Measurements from ENCODE around the gene LRRC73. TPM values are rescaled to one million over a fixed set of nuclear protein-coding genes. Genes with fewer than 3 reads are reported as not detected.
"Not testable (repeated sequence)": the region's sequence is repeated elsewhere in the genome, so short reads cannot be mapped to it uniquely, and the experiment has no call there.

LRRC73 gene
- total RNA-seq (not detected), polyA plus RNA-seq (0.24 TPM)

- 4% methylated on average over 96 of the region's 96 CpGs for WGBS
- Histone ChIP-seq H3K4me1 (ENCODE audit: insufficient read depth) (peaks cover 2% of the 10 kb centered on the region), H3K27ac (ENCODE audit: low read depth) (no peak within 1 kb of the TSS), H3K4me3 (ENCODE audit: low read depth, low read length) (peak within 1 kb of the TSS; percentile 60), H3K36me3 (ENCODE audit: insufficient read depth) (peaks cover 8% of the 10 kb centered on the region)
- DNase-seq (ENCODE audit: extremely low spot score) = no peak
These were observed at the start of gene LRRC73 for GRCh38 chr6:43509984-43510826. Gene LRRC73, minus strand, starts transcription at chr6:43510346. Its CDS starts 561 bp downstream, at chr6:43509785.

GRCh38 chr6:43559328-43559727 is 49.2 kb upstream of the LRRC73 start:
- Histone ChIP-seq H3K27ac (ENCODE audit: low read depth) (no peak overlapping the region), H3K36me3 (ENCODE audit: insufficient read depth) (peaks cover 8% of the 10 kb centered on the region), H3K4me1 (ENCODE audit: insufficient read depth) (no peaks in the 10 kb centered on the region), H3K4me3 (ENCODE audit: low read depth, low read length) (no peak overlapping the region)
- no peak for DNase-seq (ENCODE audit: extremely low spot score)

- DNase-seq (ENCODE audit: extremely low spot score) = not testable (repeated sequence)
These were observed 47.5 kb upstream of the LRRC73 start for GRCh38 chr6:43557620-43558019.

GRCh38 chr6:43547222-43547621 is 37.1 kb upstream of the LRRC73 start:
- Histone ChIP-seq H3K4me1 (ENCODE audit: insufficient read depth) (no peaks in the 10 kb centered on the region), H3K27ac (ENCODE audit: low read depth) (no peak overlapping the region), H3K36me3 (ENCODE audit: insufficient read depth) (peaks cover 7% of the 10 kb centered on the region), H3K4me3 (ENCODE audit: low read depth, low read length) (no peak overlapping the region)
- no peak for DNase-seq (ENCODE audit: extremely low spot score)
- 85% methylated on average over 3 of the region's 3 CpGs for WGBS

More at GRCh38 chr6:43557620-43558019, 47.5 kb upstream of the LRRC73 start:
- H3K36me3 ChIP-seq (ENCODE audit: insufficient read depth) = peaks cover 10% of the 10 kb centered on the region
- 97% methylated on average over 7 of the region's 7 CpGs for WGBS
- not testable (repeated sequence) for H3K4me3 ChIP-seq (ENCODE audit: low read depth, low read length); H3K27ac ChIP-seq (ENCODE audit: low read depth); H3K4me1 ChIP-seq (ENCODE audit: insufficient read depth)

- Histone ChIP-seq H3K36me3 (ENCODE audit: insufficient read depth) (peaks cover 6% of the 10 kb centered on the region), H3K27ac (ENCODE audit: low read depth) (no peak overlapping the region), H3K4me3 (ENCODE audit: low read depth, low read length) (no peak overlapping the region), H3K4me1 (ENCODE audit: insufficient read depth) (no peaks in the 10 kb centered on the region)
- WGBS = 64% methylated on average over 4 of the region's 4 CpGs
- no peak for DNase-seq (ENCODE audit: extremely low spot score)
These were observed 34.3 kb upstream of the LRRC73 start for GRCh38 chr6:43544461-43544860.

- H3K36me3 ChIP-seq (ENCODE audit: insufficient read depth) = peaks cover 1% of the 10 kb centered on the region
- H3K4me1 ChIP-seq (ENCODE audit: insufficient read depth) = no peaks in the 10 kb centered on the region
- no peak for DNase-seq (ENCODE audit: extremely low spot score)
- 95% methylated on average over 8 of the region's 8 CpGs for WGBS
- H3K4me3 ChIP-seq (ENCODE audit: low read depth, low read length) = no peak overlapping the region
- H3K27ac ChIP-seq (ENCODE audit: low read depth) = no peak overlapping the region
These were observed 31.8 kb upstream of the LRRC73 start for GRCh38 chr6:43541774-43542471.

GRCh38 chr6:43540507-43540906 is 30.4 kb upstream of the LRRC73 start:
- Histone ChIP-seq H3K36me3 (ENCODE audit: insufficient read depth) (peaks cover 1% of the 10 kb centered on the region), H3K27ac (ENCODE audit: low read depth) (no peak overlapping the region), H3K4me3 (ENCODE audit: low read depth, low read length) (no peak overlapping the region), H3K4me1 (ENCODE audit: insufficient read depth) (no peaks in the 10 kb centered on the region)
- 98% methylated on average over 5 of the region's 5 CpGs for WGBS
- DNase-seq (ENCODE audit: extremely low spot score) = no peak

GRCh38 chr6:43539409-43539808 is 29.3 kb upstream of the LRRC73 start:
- not testable (repeated sequence) for DNase-seq (ENCODE audit: extremely low spot score); H3K4me3 ChIP-seq (ENCODE audit: low read depth, low read length); H3K36me3 ChIP-seq (ENCODE audit: insufficient read depth); H3K4me1 ChIP-seq (ENCODE audit: insufficient read depth); H3K27ac ChIP-seq (ENCODE audit: low read depth)
- WGBS = 98% methylated on average over 20 of the region's 20 CpGs

GRCh38 chr6:43538986-43539385 is 28.8 kb upstream of the LRRC73 start:
- H3K27ac ChIP-seq (ENCODE audit: low read depth); H3K4me3 ChIP-seq (ENCODE audit: low read depth, low read length); H3K4me1 ChIP-seq (ENCODE audit: insufficient read depth); DNase-seq (ENCODE audit: extremely low spot score); H3K36me3 ChIP-seq (ENCODE audit: insufficient read depth): not testable (repeated sequence)
- 97% methylated on average over 15 of the region's 17 CpGs for WGBS

GRCh38 chr6:43532201-43532600 is 22.1 kb upstream of the LRRC73 start:
- Histone ChIP-seq H3K4me1 (ENCODE audit: insufficient read depth) (no peaks in the 10 kb centered on the region), H3K27ac (ENCODE audit: low read depth) (no peak overlapping the region), H3K4me3 (ENCODE audit: low read depth, low read length) (no peak overlapping the region), H3K36me3 (ENCODE audit: insufficient read depth) (peaks cover 4% of the 10 kb centered on the region)
- no peak for DNase-seq (ENCODE audit: extremely low spot score)
- 98% methylated on average over 1 of the region's 1 CpG for WGBS

- peaks cover 10% of the 10 kb centered on the region for H3K36me3 ChIP-seq (ENCODE audit: insufficient read depth)
- no peaks in the 10 kb centered on the region for H3K4me1 ChIP-seq (ENCODE audit: insufficient read depth)
- no peak for DNase-seq (ENCODE audit: extremely low spot score)
- H3K4me3 ChIP-seq (ENCODE audit: low read depth, low read length) = no peak overlapping the region
- WGBS = 85% methylated on average over 10 of the region's 10 CpGs
- no peak overlapping the region for H3K27ac ChIP-seq (ENCODE audit: low read depth)
These were observed 14.4 kb upstream of the LRRC73 start for GRCh38 chr6:43524483-43524961.

GRCh38 chr6:43523284-43523683 is 13.1 kb upstream of the LRRC73 start:
- Histone ChIP-seq H3K27ac (ENCODE audit: low read depth) (no peak overlapping the region), H3K4me3 (ENCODE audit: low read depth, low read length) (no peak overlapping the region), H3K36me3 (ENCODE audit: insufficient read depth) (peaks cover 10% of the 10 kb centered on the region), H3K4me1 (ENCODE audit: insufficient read depth) (no peaks in the 10 kb centered on the region)
- no peak for DNase-seq (ENCODE audit: extremely low spot score)
- 88% methylated on average over 3 of the region's 3 CpGs for WGBS

- Histone ChIP-seq H3K4me3 (ENCODE audit: low read depth, low read length) (no peak overlapping the region), H3K4me1 (ENCODE audit: insufficient read depth) (no peaks in the 10 kb centered on the region), H3K27ac (ENCODE audit: low read depth) (no peak overlapping the region), H3K36me3 (ENCODE audit: insufficient read depth) (peaks cover 10% of the 10 kb centered on the region)
- WGBS = 84% methylated on average over 8 of the region's 8 CpGs
- DNase-seq (ENCODE audit: extremely low spot score) = no peak
These were observed 12.6 kb upstream of the LRRC73 start for GRCh38 chr6:43522547-43523261.

Measured in urinary bladder (tissue), 4 donors.